Neural progenitor cell (in vitro differentiated cells): ENCODE measurements around the gene ADGRG2. TPM values are rescaled to one million over a fixed set of nuclear protein-coding genes. Genes with fewer than 3 reads are reported as not detected.

Experiments used
- DNase-seq: peaks from one replicate; pipeline ENCODE4 v3.0.0-alpha.2; 2016; ENCODE audit warnings: low spot score
- H2AFZ ChIP-seq: fragments of 200-600 bp; sonication (generic); replicated peaks from 2 replicates; pipeline ENCODE4 v1.6.1; 2016; ENCODE audit warnings: antibody characterized with exemption
- H3F3A ChIP-seq: fragments of 200-600 bp; sonication (generic); 2 replicates; pipeline ENCODE4 v1.6.1; 2016; ENCODE audit warnings: antibody characterized with exemption, low read depth
- H3K27ac ChIP-seq: fragments of 200-600 bp; sonication (generic); 2 replicates; pipeline ENCODE4 v1.5.1; 2016; ENCODE audit warnings: mild to moderate bottlenecking
- H3K27me3 ChIP-seq: fragments of 200-600 bp; sonication (generic); 2 replicates; pipeline ENCODE4 v1.6.1; 2016; ENCODE audit warnings: mild to moderate bottlenecking, moderate library complexity
- H3K36me3 ChIP-seq: fragments of 200-600 bp; sonication (generic); 2 replicates; pipeline ENCODE4 v1.5.1; 2016
- H3K4me1 ChIP-seq: fragments of 200-600 bp; sonication (generic); 2 replicates; pipeline ENCODE4 v1.6.1; 2016; ENCODE audit warnings: mixed run types
- H3K4me2 ChIP-seq: fragments of 200-600 bp; sonication (generic); 2 replicates; pipeline ENCODE4 v1.6.1; 2016
- H3K4me3 ChIP-seq: fragments of 200-600 bp; sonication (generic); 2 replicates; pipeline ENCODE4 v1.5.1; 2016
- H3K79me2 ChIP-seq: fragments of 200-600 bp; sonication (generic); 2 replicates; pipeline ENCODE4 v1.6.1; 2016; ENCODE audit warnings: low read depth
- H3K9ac ChIP-seq: fragments of 200-600 bp; sonication (generic); 2 replicates; pipeline ENCODE4 v1.6.1; 2016
- H3K9me3 ChIP-seq: fragments of 200-600 bp; sonication (generic); 2 replicates; pipeline ENCODE4 v1.5.1; 2016; ENCODE audit warnings: low read depth
- H4K20me1 ChIP-seq: fragments of 200-600 bp; sonication (generic); 2 replicates; pipeline ENCODE4 v1.6.1; 2016; ENCODE audit warnings: low read depth
- H3K27ac Mint-ChIP-seq: 3 replicates; pipeline ENCODE4 v1.8.0; 2021; ENCODE audit warnings: mixed read lengths
- H3K27me3 Mint-ChIP-seq: 2 replicates; pipeline ENCODE4 v1.8.0; 2022; ENCODE audit warnings: low read depth, mild to moderate bottlenecking, inconsistent platforms, moderate library complexity, mixed read lengths; ENCODE audit not compliant: insufficient read depth
- H3K36me3 Mint-ChIP-seq: 3 replicates; pipeline ENCODE4 v1.8.0; 2021; ENCODE audit warnings: mixed read lengths
- H3K4me1 Mint-ChIP-seq: 3 replicates; pipeline ENCODE4 v1.8.0; 2021; ENCODE audit warnings: mixed read lengths
- H3K4me3 Mint-ChIP-seq: 3 replicates; pipeline ENCODE4 v1.8.0; 2021; ENCODE audit warnings: mild to moderate bottlenecking, moderate library complexity, mixed read lengths
- H3K9me3 Mint-ChIP-seq: 3 replicates; pipeline ENCODE4 v1.8.0; 2020; ENCODE audit warnings: mixed read lengths
- EZH2 ChIP-seq: fragments of 200-600 bp; sonication (generic); IDR thresholded peaks from 2 replicates; pipeline ENCODE4 v1.6.1; 2017; ENCODE audit warnings: antibody characterized with exemption, mild to moderate bottlenecking, moderate library complexity
- EZH2phosphoT487 ChIP-seq: fragments of 200-600 bp; sonication (generic); IDR thresholded peaks from 2 replicates; pipeline ENCODE4 v1.6.1; 2017; ENCODE audit warnings: antibody characterized with exemption
- total RNA-seq: library from RNA; depleted of rRNA; stranded (reverse); fragments of >200 nt; gene quantifications from 2 replicates; pipeline ENCODE4 v1.2.3, GENCODE V29; 2015; ENCODE audit warnings: low replicate concordance
- TF ChIP-seq, protein P1 (sequence below): fragments of 200-600 bp; sonication (generic); IDR thresholded peaks from 2 replicates; pipeline ENCODE4 v1.5.1; 2017; ENCODE audit warnings: antibody characterized with exemption, mild to moderate bottlenecking

The ADGRG2 gene, protein sequence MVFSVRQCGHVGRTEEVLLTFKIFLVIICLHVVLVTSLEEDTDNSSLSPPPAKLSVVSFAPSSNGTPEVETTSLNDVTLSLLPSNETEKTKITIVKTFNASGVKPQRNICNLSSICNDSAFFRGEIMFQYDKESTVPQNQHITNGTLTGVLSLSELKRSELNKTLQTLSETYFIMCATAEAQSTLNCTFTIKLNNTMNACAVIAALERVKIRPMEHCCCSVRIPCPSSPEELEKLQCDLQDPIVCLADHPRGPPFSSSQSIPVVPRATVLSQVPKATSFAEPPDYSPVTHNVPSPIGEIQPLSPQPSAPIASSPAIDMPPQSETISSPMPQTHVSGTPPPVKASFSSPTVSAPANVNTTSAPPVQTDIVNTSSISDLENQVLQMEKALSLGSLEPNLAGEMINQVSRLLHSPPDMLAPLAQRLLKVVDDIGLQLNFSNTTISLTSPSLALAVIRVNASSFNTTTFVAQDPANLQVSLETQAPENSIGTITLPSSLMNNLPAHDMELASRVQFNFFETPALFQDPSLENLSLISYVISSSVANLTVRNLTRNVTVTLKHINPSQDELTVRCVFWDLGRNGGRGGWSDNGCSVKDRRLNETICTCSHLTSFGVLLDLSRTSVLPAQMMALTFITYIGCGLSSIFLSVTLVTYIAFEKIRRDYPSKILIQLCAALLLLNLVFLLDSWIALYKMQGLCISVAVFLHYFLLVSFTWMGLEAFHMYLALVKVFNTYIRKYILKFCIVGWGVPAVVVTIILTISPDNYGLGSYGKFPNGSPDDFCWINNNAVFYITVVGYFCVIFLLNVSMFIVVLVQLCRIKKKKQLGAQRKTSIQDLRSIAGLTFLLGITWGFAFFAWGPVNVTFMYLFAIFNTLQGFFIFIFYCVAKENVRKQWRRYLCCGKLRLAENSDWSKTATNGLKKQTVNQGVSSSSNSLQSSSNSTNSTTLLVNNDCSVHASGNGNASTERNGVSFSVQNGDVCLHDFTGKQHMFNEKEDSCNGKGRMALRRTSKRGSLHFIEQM
- total RNA-seq = 0.43 and 0.80 TPM in 2 replicates

DNA sequence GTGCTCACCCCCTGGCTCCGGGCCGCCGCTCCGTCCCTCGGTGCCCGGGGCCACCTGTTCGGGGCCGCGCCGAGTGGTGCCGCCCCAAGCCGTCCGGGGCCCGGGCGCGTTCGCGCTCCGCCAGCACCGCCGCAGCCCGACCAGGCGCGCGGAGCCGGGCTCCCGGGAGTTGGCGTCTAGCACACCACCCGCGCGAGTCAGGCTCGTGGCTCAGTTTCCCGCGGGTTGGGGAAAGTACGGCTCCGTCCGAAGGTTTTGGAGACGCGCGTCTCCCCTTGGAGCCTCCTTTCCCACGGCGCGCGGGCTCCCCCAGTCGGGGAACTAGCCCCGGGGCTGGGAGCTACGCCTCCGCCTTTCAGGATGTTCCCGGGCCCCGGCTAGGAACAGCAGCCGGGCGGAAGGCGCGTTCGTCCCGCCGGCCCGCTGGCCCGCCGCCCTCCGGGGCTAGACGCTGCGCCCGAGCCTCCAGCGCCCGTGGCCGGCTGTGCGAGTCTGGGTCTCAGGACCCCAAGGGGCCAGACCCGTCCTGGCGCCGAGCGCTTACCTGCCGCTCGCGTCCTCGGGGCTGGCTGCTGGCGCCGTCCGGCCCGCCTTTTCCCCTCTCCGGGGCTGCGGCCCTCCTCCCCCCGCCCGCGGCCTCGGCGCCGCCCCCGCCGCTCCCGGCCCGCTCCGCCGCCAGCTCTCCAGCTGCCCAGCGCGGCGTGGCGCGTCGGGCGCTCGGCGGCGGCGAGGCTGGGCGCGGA, at the start of gene ADGRG2:
Gene ADGRG2, minus strand, starts transcription at position 571 of the 743 bp plus-strand sequence. CDS start 53,634 bp downstream, outside the sequence.
- peak within 1 kb of the TSS; percentile 73 for H3K4me2 ChIP-seq
- peak within 1 kb of the TSS; percentile 79 for H2AFZ ChIP-seq
- H3K4me1 Mint-ChIP-seq = peaks cover 2% of the 10 kb centered on the region
- H3K4me3 ChIP-seq = peak within 1 kb of the TSS; percentile 54
- H3K9ac ChIP-seq = no peak within 1 kb of the TSS
- no peak within 1 kb of the TSS for H3K27ac ChIP-seq
- no peaks in the 10 kb centered on the region for H3K79me2 ChIP-seq
- no peaks in the 10 kb centered on the region for H3K9me3 ChIP-seq
- no peaks in the 10 kb centered on the region for H3K4me1 ChIP-seq
- DNase-seq = peak; percentile 68
- H3K4me3 Mint-ChIP-seq = peak within 1 kb of the TSS; percentile 83
- no peaks in the 10 kb centered on the region for H3F3A ChIP-seq
- no peaks in the 10 kb centered on the region for H3K36me3 Mint-ChIP-seq
- H3K27ac Mint-ChIP-seq = no peak within 1 kb of the TSS
- peaks cover 37% of the 10 kb centered on the region for H3K27me3 Mint-ChIP-seq
- H3K9me3 Mint-ChIP-seq = peaks cover 5% of the 10 kb centered on the region
- no peaks in the 10 kb centered on the region for H3K36me3 ChIP-seq
- peaks cover 65% of the 10 kb centered on the region for H3K27me3 ChIP-seq
- H4K20me1 ChIP-seq = no peaks in the 10 kb centered on the region
- TF ChIP-seq EZH2phosphoT487 (no peak), EZH2 (no peak)
- TF ChIP-seq, protein P1, sequence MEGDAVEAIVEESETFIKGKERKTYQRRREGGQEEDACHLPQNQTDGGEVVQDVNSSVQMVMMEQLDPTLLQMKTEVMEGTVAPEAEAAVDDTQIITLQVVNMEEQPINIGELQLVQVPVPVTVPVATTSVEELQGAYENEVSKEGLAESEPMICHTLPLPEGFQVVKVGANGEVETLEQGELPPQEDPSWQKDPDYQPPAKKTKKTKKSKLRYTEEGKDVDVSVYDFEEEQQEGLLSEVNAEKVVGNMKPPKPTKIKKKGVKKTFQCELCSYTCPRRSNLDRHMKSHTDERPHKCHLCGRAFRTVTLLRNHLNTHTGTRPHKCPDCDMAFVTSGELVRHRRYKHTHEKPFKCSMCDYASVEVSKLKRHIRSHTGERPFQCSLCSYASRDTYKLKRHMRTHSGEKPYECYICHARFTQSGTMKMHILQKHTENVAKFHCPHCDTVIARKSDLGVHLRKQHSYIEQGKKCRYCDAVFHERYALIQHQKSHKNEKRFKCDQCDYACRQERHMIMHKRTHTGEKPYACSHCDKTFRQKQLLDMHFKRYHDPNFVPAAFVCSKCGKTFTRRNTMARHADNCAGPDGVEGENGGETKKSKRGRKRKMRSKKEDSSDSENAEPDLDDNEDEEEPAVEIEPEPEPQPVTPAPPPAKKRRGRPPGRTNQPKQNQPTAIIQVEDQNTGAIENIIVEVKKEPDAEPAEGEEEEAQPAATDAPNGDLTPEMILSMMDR = peak; percentile 14

- Mint-ChIP-seq H3K27ac (no peak overlapping the region), H3K4me1 (no peaks in the 10 kb centered on the region), H3K9me3 (peaks cover 8% of the 10 kb centered on the region), H3K27me3 (no peaks in the 10 kb centered on the region), H3K36me3 (no peaks in the 10 kb centered on the region), H3K4me3 (no peak overlapping the region)
- Histone ChIP-seq H3K9me3 (no peaks in the 10 kb centered on the region), H2AFZ (no peak overlapping the region), H3K4me3 (no peak overlapping the region), H3F3A (no peaks in the 10 kb centered on the region), H4K20me1 (no peaks in the 10 kb centered on the region), H3K36me3 (no peaks in the 10 kb centered on the region), H3K9ac (no peak overlapping the region), H3K27me3 (no peaks in the 10 kb centered on the region), H3K27ac (no peak overlapping the region), H3K4me1 (no peaks in the 10 kb centered on the region), H3K4me2 (no peak overlapping the region), H3K79me2 (no peaks in the 10 kb centered on the region)
- no peak for TF ChIP-seq EZH2
- TF ChIP-seq, protein P1 = no peak
- TF ChIP-seq EZH2phosphoT487 = no peak
- no peak for DNase-seq
Observed at GRCh38 chrX:19168609-19169008, 46.3 kb upstream of the ADGRG2 start.

GRCh38 chrX:19162851-19163250, 40.6 kb upstream of the ADGRG2 start:
- no peaks in the 10 kb centered on the region for H3K27me3 ChIP-seq
- H3K4me2 ChIP-seq = no peak overlapping the region
- H3K4me1 Mint-ChIP-seq = no peaks in the 10 kb centered on the region
- H3K36me3 ChIP-seq = no peaks in the 10 kb centered on the region
- no peaks in the 10 kb centered on the region for H3K4me1 ChIP-seq
- no peak overlapping the region for H3K9ac ChIP-seq
- peaks cover 9% of the 10 kb centered on the region for H3K9me3 Mint-ChIP-seq
- H3K27me3 Mint-ChIP-seq = peaks cover 5% of the 10 kb centered on the region
- H4K20me1 ChIP-seq = no peaks in the 10 kb centered on the region
- H2AFZ ChIP-seq = no peak overlapping the region
- H3K79me2 ChIP-seq = no peaks in the 10 kb centered on the region
- no peak overlapping the region for H3K27ac ChIP-seq
- H3K27ac Mint-ChIP-seq = no peak overlapping the region
- TF ChIP-seq EZH2 = no peak
- TF ChIP-seq, protein P1 = no peak
- no peak for TF ChIP-seq EZH2phosphoT487
- no peaks in the 10 kb centered on the region for H3F3A ChIP-seq
- no peak for DNase-seq
- no peak overlapping the region for H3K4me3 ChIP-seq
- H3K9me3 ChIP-seq = no peaks in the 10 kb centered on the region
- no peaks in the 10 kb centered on the region for H3K36me3 Mint-ChIP-seq
- no peak overlapping the region for H3K4me3 Mint-ChIP-seq
